Activated CD4-positive, alpha-beta T cell treated with anti-CD3 and anti-CD28 coated beads, Interleukin-2, amount 10 ng/mL, durations not matched to agents 24 days and 14 days (primary cell): Measurements from ENCODE around the gene LOC101059915. TPM values are rescaled to one million over a fixed set of nuclear protein-coding genes. Genes with fewer than 3 reads are reported as not detected.
"Not testable (repeated sequence)": the region's sequence is repeated elsewhere in the genome, so short reads cannot be mapped to it uniquely, and the experiment has no call there.

Source experiments
- DNase-seq: peaks from one replicate; pipeline ENCODE4 v3.0.0; 2022
- H3K27ac Mint-ChIP-seq: one replicate; pipeline ENCODE4 v1.8.0; 2022; ENCODE audit warnings: mild to moderate bottlenecking, mixed read lengths
- H3K27me3 Mint-ChIP-seq: one replicate; pipeline ENCODE4 v1.8.0; 2022; ENCODE audit warnings: mixed read lengths
- H3K36me3 Mint-ChIP-seq: one replicate; pipeline ENCODE4 v1.8.0; 2022; ENCODE audit warnings: low read depth, mild to moderate bottlenecking, mixed read lengths
- H3K4me1 Mint-ChIP-seq: one replicate; pipeline ENCODE4 v1.8.0; 2021; ENCODE audit warnings: mixed read lengths
- H3K4me3 Mint-ChIP-seq: one replicate; pipeline ENCODE4 v1.8.0; 2022; ENCODE audit warnings: mild to moderate bottlenecking, moderate library complexity, mixed read lengths
- H3K9me3 Mint-ChIP-seq: one replicate; pipeline ENCODE4 v1.8.0; 2021; ENCODE audit warnings: mixed read lengths
- intact Hi-C: fragments of 100-400 bp; cut with micrococcal nuclease; formaldehyde crosslinking; loops from one replicate; pipeline ENCODE4 v1.15.1; 2023
- total RNA-seq: library from RNA; stranded (reverse); gene quantifications from 2 replicates; pipeline ENCODE4 v1.2.3, GENCODE V29; 2022

LOC101059915 gene

DNA sequence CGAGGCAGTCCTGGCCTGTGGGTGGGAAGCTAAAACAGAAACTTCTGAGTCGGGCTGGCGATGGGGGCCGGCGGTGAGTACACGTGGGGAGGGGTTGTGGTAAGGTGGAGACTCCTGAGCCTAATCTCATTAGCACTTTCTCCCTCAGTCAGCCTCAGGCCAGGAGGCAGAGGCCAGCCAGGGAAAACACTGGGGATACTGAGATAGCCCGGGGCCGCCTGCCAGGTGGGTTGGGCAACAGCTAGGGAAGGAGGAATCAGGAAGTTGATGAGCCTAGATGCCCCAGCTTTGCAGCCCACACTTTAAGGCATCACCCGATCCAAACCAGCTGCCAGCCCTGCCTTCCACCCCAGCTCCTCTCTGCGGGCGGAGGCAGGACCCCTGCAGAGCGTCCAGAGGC lies 49.0 kb downstream of the LOC101059915 start:
- H3K36me3 Mint-ChIP-seq, H3K4me3 Mint-ChIP-seq, H3K27ac Mint-ChIP-seq, intact Hi-C loops, H3K4me1 Mint-ChIP-seq, H3K27me3 Mint-ChIP-seq, H3K9me3 Mint-ChIP-seq, DNase-seq: not testable (repeated sequence)

DNA sequence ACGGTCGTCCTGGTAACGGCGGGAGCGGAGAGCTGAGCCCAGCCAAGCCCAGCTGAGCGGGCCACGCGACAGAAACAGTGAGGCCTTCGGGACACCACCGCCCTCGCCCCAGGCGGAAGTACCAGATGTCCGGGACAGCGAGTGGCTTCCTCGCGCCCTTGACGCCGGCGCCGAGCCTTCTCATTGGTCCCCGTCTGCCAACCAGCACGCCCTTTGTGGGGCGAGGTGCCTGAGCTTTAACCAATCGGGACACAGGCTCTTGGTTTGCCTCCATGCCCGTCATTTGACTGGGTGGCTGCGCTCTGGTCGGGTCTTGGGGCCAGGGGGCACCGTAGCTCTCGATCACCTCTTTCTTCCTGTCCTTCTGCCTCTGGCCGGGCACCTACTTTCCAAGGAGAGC lies 50.8 kb downstream of the LOC101059915 start, which contains the start of gene CXorf49:
Gene CXorf49, minus strand, starts transcription at position 101 of the 400 bp plus-strand sequence. CDS start 134 bp downstream, outside the sequence.
- H3K36me3 Mint-ChIP-seq, H3K27me3 Mint-ChIP-seq, H3K4me3 Mint-ChIP-seq, DNase-seq, H3K27ac Mint-ChIP-seq, H3K4me1 Mint-ChIP-seq, intact Hi-C loops, H3K9me3 Mint-ChIP-seq: not testable (repeated sequence)

DNA sequence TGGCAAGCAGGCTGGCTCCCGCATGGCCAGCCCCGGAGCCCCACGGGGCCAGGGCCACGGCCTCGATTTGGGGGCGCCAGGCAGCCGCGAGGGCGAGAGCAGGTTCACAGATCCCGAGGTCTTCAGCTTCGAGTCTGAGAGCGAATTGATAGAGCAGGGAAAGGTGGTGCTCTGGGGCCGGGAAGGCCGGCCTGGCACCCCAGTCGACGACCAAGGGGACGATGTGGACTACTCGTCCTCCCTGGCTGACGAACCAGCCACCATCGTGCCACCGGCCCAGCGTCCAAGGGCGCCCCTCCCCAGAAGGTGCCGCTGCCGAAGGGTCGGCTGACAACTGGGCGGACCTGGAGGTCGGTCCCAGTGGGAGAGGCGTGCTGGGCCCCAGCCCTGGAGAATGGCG lies 51.8 kb downstream of the LOC101059915 start:
- H3K27ac Mint-ChIP-seq, H3K4me1 Mint-ChIP-seq, H3K27me3 Mint-ChIP-seq, H3K36me3 Mint-ChIP-seq, H3K4me3 Mint-ChIP-seq, intact Hi-C loops, H3K9me3 Mint-ChIP-seq: not testable (repeated sequence)
- DNase-seq: peak; percentile 15

DNA sequence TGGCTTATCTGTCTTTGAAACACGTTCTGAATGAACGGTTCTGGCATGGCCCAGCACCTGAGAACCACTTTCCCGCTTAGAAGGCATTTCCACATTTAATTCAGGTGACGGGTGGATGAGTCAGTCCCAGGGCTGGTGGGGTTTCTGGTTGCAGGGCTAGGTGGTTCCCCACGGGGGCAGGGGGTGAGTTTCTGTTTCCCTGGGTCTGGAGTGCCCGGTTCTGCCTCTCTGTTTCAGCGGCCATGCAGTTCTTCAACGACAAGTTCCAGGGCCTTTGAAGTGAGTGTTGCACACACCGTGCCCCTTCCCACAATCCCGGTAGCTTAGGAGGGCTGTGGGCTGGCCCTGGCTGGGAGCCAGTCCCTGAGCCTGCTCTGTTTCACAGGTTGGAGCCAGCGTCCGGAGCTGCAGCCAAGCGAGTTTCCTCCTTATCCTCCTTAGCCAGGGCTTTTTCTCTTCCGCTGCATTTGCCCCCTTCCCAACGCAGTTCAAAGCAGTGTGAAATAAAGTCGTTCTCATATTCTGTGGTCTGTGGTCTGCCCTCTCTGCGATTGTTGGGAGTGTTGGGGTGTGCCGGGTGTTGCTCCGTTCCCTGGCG lies 53.0 kb downstream of the LOC101059915 start:
- H3K4me3 Mint-ChIP-seq, intact Hi-C loops, H3K27ac Mint-ChIP-seq, H3K4me1 Mint-ChIP-seq, H3K36me3 Mint-ChIP-seq, H3K9me3 Mint-ChIP-seq, H3K27me3 Mint-ChIP-seq, DNase-seq: not testable (repeated sequence)

Other genes starting within 250 kb of the LOC101059915 start
- 284 and 301 TPM in 2 replicates for gene OGT, start 134.4 kb upstream of the LOC101059915 start, total RNA-seq
- gene GCNA, start 89.1 kb upstream of the LOC101059915 start, total RNA-seq: 3.3 and 4.5 TPM in 2 replicates
- gene CXCR3, start 49.0 kb upstream of the LOC101059915 start, total RNA-seq: 34.5 and 35.2 TPM in 2 replicates
- not detected in 2 replicates for gene CXorf49, start 50.7 kb downstream of the LOC101059915 start, total RNA-seq
- not detected in 2 replicates for gene CXorf49B, start 95.8 kb downstream of the LOC101059915 start, total RNA-seq
- gene NHSL2, start 243.3 kb downstream of the LOC101059915 start, total RNA-seq: 0.07 and 0.19 TPM in 2 replicates